Common myeloid progenitor, CD34-positive (primary cell): Measurements from ENCODE around the gene YAE1.

Experiments
- CTCF ChIA-PET: fragments of 350-600 bp; sonication (Branson Sonifier 250); formaldehyde crosslinking; loops from one replicate; lab custom pipeline; 2021; ENCODE audit warnings: antibody characterized with exemption; lab: Charles Lee
- POLR2A ChIA-PET: fragments of 350-600 bp; sonication (Branson Sonifier 250); formaldehyde crosslinking; loops from one replicate; lab custom pipeline; 2021; ENCODE audit warnings: antibody characterized with exemption; lab: Charles Lee
- DNase-seq, 3 donors: peaks; one replicate each; pipeline versions ENCODE4 v3.0.0 to v3.0.0-alpha.2; 2013
- H3K27ac ChIP-seq, 2 experiments: 1 replicate in 1 of 2; 2 replicates in 1 of 2; pipeline ENCODE4 v1.7.0; 2013; ENCODE audit warnings: inconsistent platforms in 2 of 2, low read length in 2 of 2, mild to moderate bottlenecking in 2 of 2, low read depth in 1 of 2, moderate library complexity in 1 of 2; ENCODE audit not compliant: severe bottlenecking in 2 of 2, insufficient read depth in 1 of 2, poor library complexity in 1 of 2
- H3K27me3 ChIP-seq, 5 experiments: replicated peaks in 2 of 5; 1 replicate in 3 of 5; 2 replicates in 2 of 5; pipeline versions ENCODE4 v1.6.1 to v1.7.0; 2013; ENCODE audit warnings: low read length in 4 of 5, mild to moderate bottlenecking in 2 of 5, moderate library complexity in 2 of 5, inconsistent platforms in 1 of 5; ENCODE audit not compliant: insufficient read depth in 5 of 5, control insufficient read depth in 4 of 5
- H3K36me3 ChIP-seq, 4 experiments: 1 replicate in 2 of 4; 2 replicates in 2 of 4; pipeline versions ENCODE4 v1.6.1 to v1.7.0; 2013; ENCODE audit warnings: low read length in 3 of 4, control low read depth in 1 of 4, mild to moderate bottlenecking in 1 of 4; ENCODE audit not compliant: control insufficient read depth in 4 of 4, insufficient read depth in 4 of 4
- H3K4me1 ChIP-seq, 4 experiments: 1 replicate in 3 of 4; 2 replicates in 1 of 4; pipeline versions ENCODE4 v1.6.1 to v1.7.1; 2013; ENCODE audit warnings: low read length in 3 of 4, mild to moderate bottlenecking in 3 of 4, control low read depth in 1 of 4, inconsistent platforms in 1 of 4, moderate library complexity in 1 of 4; ENCODE audit not compliant: control insufficient read depth in 4 of 4, insufficient read depth in 4 of 4; ENCODE audit errors: control extremely low read depth in 1 of 4
- H3K4me3 ChIP-seq, 7 experiments: 1 replicate in 4 of 7; 2 replicates in 3 of 7; pipeline versions ENCODE4 v1.5.1 to v1.7.0; 2013; ENCODE audit warnings: mild to moderate bottlenecking in 7 of 7, low read length in 6 of 7, moderate library complexity in 6 of 7, inconsistent platforms in 2 of 7, low read depth in 2 of 7, control low read depth in 1 of 7; ENCODE audit not compliant: insufficient read depth in 4 of 7, control insufficient read depth in 1 of 7; ENCODE audit errors: extremely low read depth in 1 of 7
- H3K9me3 ChIP-seq, 5 experiments: 1 replicate in 4 of 5; 2 replicates in 1 of 5; pipeline versions ENCODE4 v1.6.1 to v1.7.1; 2013; ENCODE audit warnings: low read length in 4 of 5, mild to moderate bottlenecking in 2 of 5, inconsistent platforms in 1 of 5, low read depth in 1 of 5, moderate library complexity in 1 of 5; ENCODE audit not compliant: control insufficient read depth in 4 of 5, insufficient read depth in 2 of 5; ENCODE audit errors: control extremely low read depth in 1 of 5
- WGBS: methylation state at CpG from one replicate; pipeline ENCODE4 v1.1.5; 2013; ENCODE audit not compliant: insufficient coverage; 5-methylcytosine and 5-hydroxymethylcytosine counted together

Gene YAE1

GRCh38 chr7:39547336-39547735 is 18.9 kb upstream of the YAE1 start:
- no peaks in the 10 kb centered on the region for H3K4me1 ChIP-seq
- no peak overlapping the region for H3K27ac ChIP-seq
- peaks cover 0 to 14% (median 7%) of the 10 kb centered on the region in 5 experiments for H3K9me3 ChIP-seq
- no CpG with 5 or more reads among the region's 2 CpGs for WGBS
- H3K36me3 ChIP-seq: no peaks in the 10 kb centered on the region
- ChIA-PET POLR2A (no interaction called here), CTCF (no interaction called here)
- no peak overlapping the region for H3K4me3 ChIP-seq
- H3K27me3 ChIP-seq: no peaks in the 10 kb centered on the region
- peak in 2 of 3 donors; percentile 30 to 37 for DNase-seq

- no peaks in the 10 kb centered on the region for H3K27me3 ChIP-seq
- DNase-seq: no peak
- no peaks in the 10 kb centered on the region for H3K36me3 ChIP-seq
- POLR2A ChIA-PET: no interaction called here
- no peaks in the 10 kb centered on the region for H3K4me1 ChIP-seq
- CTCF ChIA-PET: no interaction called here
- H3K27ac ChIP-seq: no peak overlapping the region
- 100% methylated on average over 1 of the region's 2 CpGs for WGBS
- H3K4me3 ChIP-seq: no peak overlapping the region
- peaks cover 0 to 14% (median 7%) of the 10 kb centered on the region in 5 experiments for H3K9me3 ChIP-seq
Measured at GRCh38 chr7:39550411-39550810, 15.8 kb upstream of the YAE1 start.

GRCh38 chr7:39553436-39553835 is 12.8 kb upstream of the YAE1 start:
- ChIA-PET POLR2A (no interaction called here), CTCF (no interaction called here)
- Histone ChIP-seq H3K4me1 (no peaks in the 10 kb centered on the region), H3K36me3 (no peaks in the 10 kb centered on the region), H3K4me3 (no peak overlapping the region), H3K9me3 (no peaks in the 10 kb centered on the region), H3K27me3 (no peaks in the 10 kb centered on the region), H3K27ac (no peak overlapping the region)
- no peak for DNase-seq
- WGBS: 100% methylated on average over 1 of the region's 3 CpGs

GRCh38 chr7:39554583-39555165 is 11.5 kb upstream of the YAE1 start:
- H3K4me1 ChIP-seq: no peaks in the 10 kb centered on the region
- ChIA-PET POLR2A (no interaction called here), CTCF (interaction anchor here (0.8 kb wide), 1 partner anchor 15 kb away, joined by 3 read pairs; no protein-coding TSS in a partner anchor)
- H3K27ac ChIP-seq: no peak overlapping the region
- 94% methylated on average over 5 of the region's 7 CpGs for WGBS
- no peak for DNase-seq
- no peak overlapping the region for H3K4me3 ChIP-seq
- no peaks in the 10 kb centered on the region for H3K27me3 ChIP-seq
- no peaks in the 10 kb centered on the region for H3K36me3 ChIP-seq
- no peaks in the 10 kb centered on the region for H3K9me3 ChIP-seq

- Histone ChIP-seq H3K9me3 (no peaks in the 10 kb centered on the region), H3K4me3 (no peak overlapping the region), H3K36me3 (no peaks in the 10 kb centered on the region), H3K4me1 (no peaks in the 10 kb centered on the region), H3K27ac (no peak overlapping the region), H3K27me3 (no peaks in the 10 kb centered on the region)
- no peak for DNase-seq
- WGBS: no CpG with 5 or more reads among the region's 1 CpG
- CTCF ChIA-PET: no interaction called here
- POLR2A ChIA-PET: no interaction called here
Measured at GRCh38 chr7:39557222-39557621, 9.0 kb upstream of the YAE1 start.

- Histone ChIP-seq H3K27me3 (no peaks in the 10 kb centered on the region), H3K4me3 (no peak overlapping the region), H3K4me1 (no peaks in the 10 kb centered on the region), H3K9me3 (no peaks in the 10 kb centered on the region), H3K36me3 (no peaks in the 10 kb centered on the region), H3K27ac (no peak overlapping the region)
- POLR2A ChIA-PET: no interaction called here
- no peak for DNase-seq
- CTCF ChIA-PET: interaction anchor here (0.7 kb wide), 1 partner anchor 174 kb away, joined by 5 read pairs; no protein-coding TSS in a partner anchor
Measured at GRCh38 chr7:39557911-39558310, 8.3 kb upstream of the YAE1 start.

GRCh38 chr7:39560408-39560807 is 5.8 kb upstream of the YAE1 start:
- Histone ChIP-seq H3K4me3 (no peak overlapping the region), H3K27ac (no peak overlapping the region), H3K9me3 (no peaks in the 10 kb centered on the region), H3K27me3 (no peaks in the 10 kb centered on the region), H3K4me1 (peaks cover 0 to 3% (median 1%) of the 10 kb centered on the region in 4 experiments), H3K36me3 (no peaks in the 10 kb centered on the region)
- ChIA-PET POLR2A (no interaction called here), CTCF (no interaction called here)
- 100% methylated on average over 1 of the region's 1 CpG for WGBS
- no peak for DNase-seq
